UCSD-AML1 (cell line): Measurements from ENCODE around the gene NOTCH3.

Experiments used
- DNase-seq: peaks from one replicate; lab custom pipeline; 2025; ENCODE audit not compliant: unreplicated experiment; lab: John Stamatoyannopoulos, UW

Gene NOTCH3

DNA sequence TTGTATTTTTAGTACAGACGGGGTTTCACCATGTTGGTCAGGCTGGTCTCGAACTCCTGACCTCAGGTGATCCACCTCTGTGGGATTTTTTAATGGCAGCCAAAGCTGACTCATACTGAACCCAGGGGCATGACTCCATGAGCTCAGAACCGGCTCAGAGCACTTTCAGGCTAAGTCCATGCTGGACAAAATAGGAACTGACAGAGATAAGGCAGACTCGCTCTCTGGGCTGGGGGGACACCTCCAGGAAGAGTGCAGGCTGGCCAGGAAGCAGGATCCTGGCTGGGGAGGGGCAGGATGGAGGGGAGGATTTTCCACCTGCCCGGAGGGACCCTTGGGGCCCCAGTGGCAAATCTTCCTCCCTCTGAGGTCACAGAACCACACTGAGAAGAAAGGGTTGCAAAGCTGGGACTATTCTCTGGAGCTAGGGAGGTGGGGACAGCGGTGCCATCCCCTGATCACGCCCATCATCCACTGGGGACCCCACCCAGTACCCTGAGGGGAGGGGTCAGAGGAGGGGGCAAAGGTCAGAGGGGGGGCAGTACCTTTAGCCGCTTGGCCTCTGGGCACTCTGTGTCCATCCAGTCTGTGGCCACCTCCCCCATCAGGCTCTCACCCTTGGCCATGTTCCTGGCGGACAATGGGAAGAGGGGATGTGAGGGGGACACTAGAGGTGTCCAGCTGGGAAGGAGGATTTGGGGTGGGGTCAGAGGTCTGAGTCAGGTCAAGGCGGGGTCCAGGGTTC, 31.1 kb downstream of the NOTCH3 start:
- DNase-seq: no peak

DNA sequence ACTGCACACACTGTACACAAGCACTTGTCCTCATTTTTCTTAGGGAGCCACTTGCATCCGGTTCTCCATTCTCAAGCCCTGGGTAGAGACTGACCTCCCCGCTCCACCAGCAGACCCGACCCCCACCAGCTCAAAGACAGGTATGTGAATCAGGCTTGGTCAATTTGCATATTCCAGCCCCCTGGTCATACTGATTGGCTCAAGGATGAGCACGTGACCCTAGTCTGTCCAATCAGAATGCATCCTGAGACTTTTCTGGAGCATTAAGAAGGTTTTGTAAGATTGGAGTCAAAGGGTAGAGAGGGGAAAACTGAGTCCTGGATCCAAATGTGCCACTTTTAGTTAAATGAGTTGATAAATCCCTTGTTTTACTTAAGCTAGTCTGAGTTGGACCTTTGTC, 34.1 kb downstream of the NOTCH3 start:
- no peak for DNase-seq

- peak; percentile 23 for DNase-seq
Measured at GRCh38 chr19:15161028-15161984, 39.5 kb downstream of the NOTCH3 start.

GRCh38 chr19:15159251-15159650, 41.5 kb downstream of the NOTCH3 start:
- no peak for DNase-seq

DNA sequence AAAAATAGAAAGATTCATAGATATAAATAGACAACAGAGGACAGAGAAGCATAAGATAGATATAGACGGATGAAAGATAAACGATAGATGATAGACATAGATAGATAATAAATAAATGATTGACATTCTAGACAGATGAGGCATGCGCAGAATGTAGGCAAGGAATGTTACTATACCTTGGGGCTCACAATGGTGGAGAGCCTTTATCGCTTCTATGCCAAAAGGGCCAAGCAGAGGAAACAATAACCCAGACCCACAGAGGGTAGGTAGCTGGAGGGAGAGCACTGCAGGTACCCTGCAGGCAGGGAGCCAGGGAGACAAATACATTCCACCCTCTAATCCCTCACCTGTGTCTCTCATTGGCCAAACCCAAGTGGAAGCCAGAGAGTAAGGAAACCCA, 44.4 kb downstream of the NOTCH3 start:
- DNase-seq: no peak

GRCh38 chr19:15155296-15155695, 45.5 kb downstream of the NOTCH3 start:
- DNase-seq: no peak

GRCh38 chr19:15154002-15154612, 46.7 kb downstream of the NOTCH3 start:
- peak; percentile 34 for DNase-seq

DNA sequence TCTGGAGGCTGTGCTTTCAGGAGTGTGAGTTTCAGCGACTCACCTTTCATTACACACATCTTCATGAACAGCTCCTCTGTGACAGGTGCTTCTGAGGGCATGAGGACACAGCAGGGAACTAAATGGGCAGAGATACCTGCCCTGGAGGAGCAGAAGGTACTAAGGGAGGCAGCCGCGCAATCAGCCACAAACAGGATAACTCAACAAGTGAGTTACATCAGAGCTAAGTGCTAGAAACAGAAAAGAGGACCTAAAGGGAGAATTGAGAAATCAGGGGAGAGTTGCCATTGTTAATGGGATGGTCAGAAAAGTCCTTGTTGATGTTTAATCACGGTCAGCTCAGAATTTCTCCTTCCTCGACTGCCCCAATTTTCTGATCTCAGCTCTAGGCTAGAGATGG, 51.1 kb downstream of the NOTCH3 start:
- DNase-seq: no peak

- DNase-seq: no peak
Measured at GRCh38 chr19:15147090-15147489, 53.7 kb downstream of the NOTCH3 start.

- DNase-seq: no peak
Measured at GRCh38 chr19:15144046-15144646, 56.6 kb downstream of the NOTCH3 start.

DNA sequence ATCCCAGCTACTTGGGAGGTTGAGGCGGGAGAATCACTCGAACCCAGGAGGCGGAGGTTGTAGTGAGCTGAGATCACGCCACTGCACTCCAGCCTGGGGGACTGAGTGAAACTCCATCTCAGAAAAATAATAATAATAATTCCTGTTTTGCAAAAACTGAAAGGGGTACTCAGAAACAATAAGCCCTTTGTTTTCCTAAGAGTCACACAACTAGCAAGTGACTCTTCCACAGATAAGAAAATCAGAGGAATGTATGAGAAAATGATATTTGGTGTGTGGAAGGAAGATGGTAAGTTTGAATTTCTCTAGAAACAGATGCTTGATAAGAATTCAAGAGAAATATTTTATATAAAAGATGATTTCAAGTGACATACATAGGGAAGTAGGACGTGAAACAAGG, 58.5 kb downstream of the NOTCH3 start:
- DNase-seq: no peak

- DNase-seq: no peak
Measured at GRCh38 chr19:15141143-15141542, 59.7 kb downstream of the NOTCH3 start.

- DNase-seq: no peak
Measured at GRCh38 chr19:15138427-15138826, 62.4 kb downstream of the NOTCH3 start.

DNA sequence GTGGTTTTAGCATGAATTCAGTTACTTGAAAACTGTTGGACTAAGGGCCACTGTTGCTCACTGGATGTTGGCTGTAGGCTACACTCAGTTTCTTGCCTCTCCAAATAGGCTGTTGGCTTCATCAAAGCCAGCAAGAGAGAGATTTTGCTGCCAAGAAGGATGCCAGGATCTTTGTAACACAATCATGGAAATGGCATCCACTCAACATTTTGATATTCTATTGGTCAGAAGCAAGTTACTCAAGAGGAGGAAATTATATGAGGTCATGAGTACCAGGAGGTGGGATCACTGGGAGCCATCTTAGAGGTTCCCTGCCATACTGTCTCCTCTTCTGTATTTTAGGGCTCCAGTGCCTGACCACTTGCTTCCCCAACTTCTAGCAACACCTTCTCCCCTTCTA, 63.0 kb downstream of the NOTCH3 start:
- DNase-seq: no peak

DNA sequence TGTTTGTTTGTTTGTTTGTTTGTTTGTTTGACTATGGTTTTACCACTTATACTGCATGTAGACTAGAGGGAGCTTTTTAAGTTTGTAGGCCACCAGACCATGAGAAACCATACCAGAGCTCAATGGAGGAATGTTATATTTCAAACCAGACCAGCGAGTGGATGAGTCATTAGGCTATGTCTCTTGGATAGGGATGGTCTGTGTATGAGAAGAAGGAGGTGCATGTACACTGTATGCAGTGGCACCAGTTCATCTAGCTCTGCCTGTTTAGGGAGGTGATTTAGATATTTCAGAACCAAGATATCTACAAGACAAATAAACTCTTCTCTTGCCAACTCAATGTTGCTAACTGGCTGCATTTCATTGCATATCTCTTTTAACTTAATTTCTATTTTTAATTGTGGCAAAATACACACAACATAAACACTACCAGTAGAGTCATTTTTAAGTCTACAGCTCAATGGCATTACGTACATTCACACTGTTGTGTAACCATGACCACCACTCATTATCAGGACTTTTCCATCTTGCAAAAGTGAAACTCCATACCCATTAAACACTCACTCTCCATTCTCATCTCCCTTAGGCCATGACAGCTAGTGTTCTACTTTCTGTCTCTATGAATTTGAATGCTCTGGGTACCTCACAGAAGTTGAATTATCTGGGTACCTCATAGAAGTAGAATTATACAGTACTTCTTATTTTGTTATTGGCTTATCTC, 64.4 kb downstream of the NOTCH3 start:
- no peak for DNase-seq

DNA sequence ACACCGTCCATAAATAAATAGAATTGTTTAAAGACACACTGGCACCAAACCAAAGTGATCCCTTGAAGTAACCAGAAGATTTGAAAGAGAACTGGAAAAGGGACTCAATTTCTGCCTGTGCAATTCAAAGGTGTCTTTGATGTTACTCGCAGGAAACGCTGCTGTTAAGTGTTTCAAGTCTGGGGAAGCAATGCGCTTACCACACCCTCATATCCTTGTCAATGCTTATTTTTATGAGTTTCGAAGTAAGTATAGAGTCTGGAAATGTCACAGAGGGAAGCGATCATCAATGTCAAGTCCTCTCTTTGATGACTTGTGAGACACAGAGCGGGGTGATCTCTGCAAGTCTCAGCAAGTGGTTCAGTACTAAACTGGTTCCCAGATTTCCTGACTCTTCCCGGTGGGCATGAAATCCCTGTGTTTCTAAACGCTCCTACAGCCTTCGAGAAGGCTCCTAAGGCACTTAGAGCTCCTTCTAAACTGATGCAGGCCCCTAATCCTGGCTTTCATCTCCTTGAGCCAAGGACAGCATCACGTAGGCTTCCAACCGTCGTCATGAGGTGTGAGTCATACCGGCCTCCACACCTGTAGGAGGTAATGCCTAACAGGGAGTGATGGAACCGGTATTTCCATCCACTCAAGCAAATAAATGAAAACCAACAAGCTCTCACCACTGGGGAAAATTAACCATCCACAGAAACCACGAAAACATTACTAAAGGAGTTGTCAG, 70.8 kb downstream of the NOTCH3 start:
- no peak for DNase-seq

DNA sequence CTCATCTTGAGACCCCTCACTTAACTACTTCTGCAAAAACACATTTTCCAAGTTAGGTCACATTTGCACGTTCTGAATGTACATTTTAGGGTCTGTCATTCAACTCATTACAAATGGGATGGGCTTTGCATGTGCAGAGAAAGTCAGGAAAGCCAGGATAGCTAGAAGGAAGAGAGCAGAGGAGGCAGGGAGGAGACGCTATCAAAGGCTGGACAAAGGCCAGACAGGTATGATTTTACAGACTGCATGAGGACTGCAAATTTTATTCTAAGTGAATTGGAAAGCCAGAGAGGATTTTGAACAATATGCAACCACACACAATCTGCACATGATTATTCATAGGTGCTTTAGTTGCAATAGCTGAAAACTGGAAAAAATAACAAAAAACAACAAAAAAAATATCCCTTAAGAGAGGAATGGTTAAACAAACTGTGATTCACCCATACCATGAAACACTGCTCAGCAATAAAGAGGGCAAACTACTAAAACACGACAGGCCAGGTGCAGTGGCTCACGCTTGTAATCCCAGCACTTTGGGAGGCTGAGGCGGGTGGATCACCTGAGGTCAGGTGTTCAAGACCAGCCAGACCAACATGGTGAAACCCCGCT, 72.5 kb downstream of the NOTCH3 start:
- DNase-seq: no peak

GRCh38 chr19:15126131-15126910, 74.5 kb downstream of the NOTCH3 start:
- DNase-seq: no peak
